Body of pancreas (tissue), 4 donors: ENCODE data around the gene MTCH1.

Experiments
- POLR2A ChIP-seq, 3 donors: fragments of 450-650 bp; IDR thresholded peaks; one replicate each; pipeline ENCODE4 v1.6.1; 2016; ENCODE audit warnings: antibody characterized with exemption in 3 of 3, mild to moderate bottlenecking in 2 of 3
- TF ChIP-seq, protein P1 (sequence below), 7 experiments: fragments of 450-650 bp in 4 of 7; fragments of 200-600 bp in 3 of 7; sonication (generic) in 3 of 7; IDR thresholded peaks; one replicate each; pipeline ENCODE4 v1.5.1; 2016 to 2019; ENCODE audit warnings: antibody characterized with exemption in 7 of 7

DNA sequence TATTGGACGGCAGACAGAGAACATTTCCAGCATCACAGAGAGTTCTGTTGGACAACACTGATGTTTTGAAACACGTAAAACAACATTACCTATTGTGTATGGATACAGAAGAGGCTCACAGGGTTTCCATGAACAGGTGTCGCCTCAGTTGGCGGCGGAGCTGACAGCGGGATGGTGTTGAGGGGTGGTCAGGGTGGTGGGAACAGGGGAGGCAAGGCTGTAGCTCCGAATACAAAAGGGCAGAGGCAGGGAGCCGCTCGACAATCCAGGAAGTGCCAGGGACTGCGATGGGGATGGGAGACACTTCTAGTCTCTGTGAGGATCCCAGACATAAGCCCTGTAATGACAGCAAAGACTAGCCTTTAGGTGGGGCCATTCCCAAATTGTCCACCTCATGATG, 46.0 kb downstream of the MTCH1 start:
- TF ChIP-seq, protein P1, sequence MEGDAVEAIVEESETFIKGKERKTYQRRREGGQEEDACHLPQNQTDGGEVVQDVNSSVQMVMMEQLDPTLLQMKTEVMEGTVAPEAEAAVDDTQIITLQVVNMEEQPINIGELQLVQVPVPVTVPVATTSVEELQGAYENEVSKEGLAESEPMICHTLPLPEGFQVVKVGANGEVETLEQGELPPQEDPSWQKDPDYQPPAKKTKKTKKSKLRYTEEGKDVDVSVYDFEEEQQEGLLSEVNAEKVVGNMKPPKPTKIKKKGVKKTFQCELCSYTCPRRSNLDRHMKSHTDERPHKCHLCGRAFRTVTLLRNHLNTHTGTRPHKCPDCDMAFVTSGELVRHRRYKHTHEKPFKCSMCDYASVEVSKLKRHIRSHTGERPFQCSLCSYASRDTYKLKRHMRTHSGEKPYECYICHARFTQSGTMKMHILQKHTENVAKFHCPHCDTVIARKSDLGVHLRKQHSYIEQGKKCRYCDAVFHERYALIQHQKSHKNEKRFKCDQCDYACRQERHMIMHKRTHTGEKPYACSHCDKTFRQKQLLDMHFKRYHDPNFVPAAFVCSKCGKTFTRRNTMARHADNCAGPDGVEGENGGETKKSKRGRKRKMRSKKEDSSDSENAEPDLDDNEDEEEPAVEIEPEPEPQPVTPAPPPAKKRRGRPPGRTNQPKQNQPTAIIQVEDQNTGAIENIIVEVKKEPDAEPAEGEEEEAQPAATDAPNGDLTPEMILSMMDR (IDR thresholded peaks at IDR 0.05) = no peak
- no peak for TF ChIP-seq POLR2A (IDR thresholded peaks at IDR 0.05)
